Measurements from ENCODE around the gene SOAT1. TPM values are rescaled to one million over a fixed set of nuclear protein-coding genes. Genes with fewer than 3 reads are reported as not detected.
"Not testable (repeated sequence)": the region's sequence is repeated elsewhere in the genome, so short reads cannot be mapped to it uniquely, and the experiment has no call there.

Gene SOAT1
- total RNA-seq, 1 donor from 2014 or later = 10.3 TPM

DNA sequence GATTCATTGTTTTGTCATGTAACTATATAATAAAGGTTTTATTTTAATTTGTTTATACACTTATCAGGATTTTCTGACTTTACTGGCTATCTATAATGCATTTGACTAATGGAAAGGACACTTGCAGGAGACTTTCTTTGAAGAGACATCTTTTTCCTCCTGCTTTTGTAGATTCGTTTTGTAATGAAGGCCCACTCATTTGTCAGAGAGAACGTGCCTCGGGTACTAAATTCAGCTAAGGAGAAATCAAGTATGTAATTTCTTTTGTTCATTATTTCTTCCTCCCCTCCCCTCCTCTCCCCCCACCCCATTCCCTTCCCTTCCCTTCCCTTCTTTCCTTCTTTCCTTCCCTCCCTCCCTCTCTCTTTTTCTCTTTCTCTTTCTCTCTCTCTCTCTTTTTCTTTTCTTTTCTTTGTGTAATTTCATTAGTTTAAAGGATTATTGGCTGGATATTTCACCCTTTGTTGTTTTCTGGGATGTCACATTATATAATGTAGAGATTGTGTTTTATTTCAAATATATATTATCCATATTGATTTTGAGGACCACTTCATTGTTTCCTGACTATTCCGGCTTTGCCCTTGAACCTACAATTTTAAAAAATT, 48.4 kb downstream of the SOAT1 start:
- intact Hi-C loops (cut with DNase I) = no loop called here
- Histone ChIP-seq H3K36me3 (peaks cover 0 to 24% of the 10 kb centered on the region in 2 donors), H3K4me1 (no peaks in the 10 kb centered on the region), H3K4me3 (no peak overlapping the region), H3K27me3 (no peaks in the 10 kb centered on the region), H3K27ac (no peak overlapping the region), H3K9me3 (no peaks in the 10 kb centered on the region)
- TF ChIP-seq, protein P1, sequence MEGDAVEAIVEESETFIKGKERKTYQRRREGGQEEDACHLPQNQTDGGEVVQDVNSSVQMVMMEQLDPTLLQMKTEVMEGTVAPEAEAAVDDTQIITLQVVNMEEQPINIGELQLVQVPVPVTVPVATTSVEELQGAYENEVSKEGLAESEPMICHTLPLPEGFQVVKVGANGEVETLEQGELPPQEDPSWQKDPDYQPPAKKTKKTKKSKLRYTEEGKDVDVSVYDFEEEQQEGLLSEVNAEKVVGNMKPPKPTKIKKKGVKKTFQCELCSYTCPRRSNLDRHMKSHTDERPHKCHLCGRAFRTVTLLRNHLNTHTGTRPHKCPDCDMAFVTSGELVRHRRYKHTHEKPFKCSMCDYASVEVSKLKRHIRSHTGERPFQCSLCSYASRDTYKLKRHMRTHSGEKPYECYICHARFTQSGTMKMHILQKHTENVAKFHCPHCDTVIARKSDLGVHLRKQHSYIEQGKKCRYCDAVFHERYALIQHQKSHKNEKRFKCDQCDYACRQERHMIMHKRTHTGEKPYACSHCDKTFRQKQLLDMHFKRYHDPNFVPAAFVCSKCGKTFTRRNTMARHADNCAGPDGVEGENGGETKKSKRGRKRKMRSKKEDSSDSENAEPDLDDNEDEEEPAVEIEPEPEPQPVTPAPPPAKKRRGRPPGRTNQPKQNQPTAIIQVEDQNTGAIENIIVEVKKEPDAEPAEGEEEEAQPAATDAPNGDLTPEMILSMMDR (IDR thresholded peaks at IDR 0.05) = no peak
- TF ChIP-seq POLR2AphosphoS5 (IDR thresholded peaks at IDR 0.05; ENCODE audit: insufficient read depth in 1 of 2, low read depth in 1 of 2) (no peak), POLR2A (IDR thresholded peaks at IDR 0.05) (no peak)
- no peak for DNase-seq (ENCODE audit: extremely low spot score in 2 of 2)

GRCh38 chr1:179342740-179343404, 49.3 kb downstream of the SOAT1 start:
- Histone ChIP-seq H3K36me3 (peaks cover 0 to 24% of the 10 kb centered on the region in 2 donors), H3K4me3 (no peak overlapping the region), H3K9me3 (no peaks in the 10 kb centered on the region), H3K4me1 (no peaks in the 10 kb centered on the region), H3K27ac (no peak overlapping the region), H3K27me3 (no peaks in the 10 kb centered on the region)
- DNase-seq (ENCODE audit: extremely low spot score in 2 of 2) = no peak
- TF ChIP-seq, protein P1 (IDR thresholded peaks at IDR 0.05) = no peak
- TF ChIP-seq POLR2AphosphoS5 (IDR thresholded peaks at IDR 0.05; ENCODE audit: insufficient read depth in 1 of 2, low read depth in 1 of 2) (no peak), POLR2A (IDR thresholded peaks at IDR 0.05) (no peak)
- intact Hi-C loops (cut with DNase I) = no loop called here

- Histone ChIP-seq H3K27me3 (no peaks in the 10 kb centered on the region), H3K9me3 (no peaks in the 10 kb centered on the region), H3K4me3 (no peak overlapping the region), H3K36me3 (peaks cover 0 to 8% of the 10 kb centered on the region in 2 donors), H3K27ac (no peak overlapping the region), H3K4me1 (no peaks in the 10 kb centered on the region)
- DNase-seq (ENCODE audit: extremely low spot score in 2 of 2) = no peak
- intact Hi-C loops (cut with DNase I) = no loop called here
- TF ChIP-seq, protein P1 (IDR thresholded peaks at IDR 0.05) = no peak
- no peak for TF ChIP-seq POLR2A (IDR thresholded peaks at IDR 0.05)
- TF ChIP-seq POLR2AphosphoS5 (IDR thresholded peaks at IDR 0.05; ENCODE audit: insufficient read depth in 1 of 2, low read depth in 1 of 2) = no peak
Measured at GRCh38 chr1:179351281-179351680, 57.7 kb downstream of the SOAT1 start.

DNA sequence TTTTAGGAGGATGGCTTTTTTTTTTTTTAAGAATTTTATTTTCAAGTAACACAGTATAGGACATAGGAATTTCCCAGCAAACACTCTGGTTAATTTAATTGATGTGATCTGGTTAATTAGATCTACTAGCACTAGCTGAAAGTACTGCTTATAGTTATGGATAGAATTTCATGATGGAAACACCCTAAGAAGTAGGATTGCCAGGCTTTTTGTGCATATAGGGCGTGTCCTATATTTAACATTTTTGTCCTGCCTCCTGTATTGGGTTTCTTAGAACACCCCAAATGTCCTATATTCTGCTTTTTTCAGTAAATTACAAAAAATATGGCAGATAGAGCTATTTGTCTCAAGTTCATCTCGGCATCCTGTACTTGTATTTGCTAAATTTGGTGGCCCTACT, 58.6 kb downstream of the SOAT1 start:
- H3K36me3 ChIP-seq = peaks cover 0 to 8% of the 10 kb centered on the region in 2 donors
- no peak for DNase-seq (ENCODE audit: extremely low spot score in 2 of 2)
- no peak overlapping the region for H3K27ac ChIP-seq
- TF ChIP-seq POLR2AphosphoS5 (IDR thresholded peaks at IDR 0.05; ENCODE audit: insufficient read depth in 1 of 2, low read depth in 1 of 2) = no peak
- TF ChIP-seq POLR2A (IDR thresholded peaks at IDR 0.05) = no peak
- TF ChIP-seq, protein P1 (IDR thresholded peaks at IDR 0.05) = no peak
- no peaks in the 10 kb centered on the region for H3K4me1 ChIP-seq
- no peak overlapping the region for H3K4me3 ChIP-seq
- no peaks in the 10 kb centered on the region for H3K27me3 ChIP-seq
- intact Hi-C loops (cut with DNase I) = no loop called here
- no peaks in the 10 kb centered on the region for H3K9me3 ChIP-seq

- H3K4me3 ChIP-seq = no peak overlapping the region
- no peaks in the 10 kb centered on the region for H3K9me3 ChIP-seq
- no peak for TF ChIP-seq POLR2AphosphoS5 (IDR thresholded peaks at IDR 0.05; ENCODE audit: insufficient read depth in 1 of 2, low read depth in 1 of 2)
- TF ChIP-seq, protein P1 (IDR thresholded peaks at IDR 0.05) = no peak
- no peak for TF ChIP-seq POLR2A (IDR thresholded peaks at IDR 0.05)
- no peak overlapping the region for H3K27ac ChIP-seq
- no peaks in the 10 kb centered on the region for H3K27me3 ChIP-seq
- peaks cover 0 to 8% of the 10 kb centered on the region in 2 donors for H3K36me3 ChIP-seq
- no peaks in the 10 kb centered on the region for H3K4me1 ChIP-seq
- intact Hi-C loops (cut with DNase I) = no loop called here
- DNase-seq (ENCODE audit: extremely low spot score in 2 of 2) = no peak
Measured at GRCh38 chr1:179353546-179353945, 59.9 kb downstream of the SOAT1 start.

DNA sequence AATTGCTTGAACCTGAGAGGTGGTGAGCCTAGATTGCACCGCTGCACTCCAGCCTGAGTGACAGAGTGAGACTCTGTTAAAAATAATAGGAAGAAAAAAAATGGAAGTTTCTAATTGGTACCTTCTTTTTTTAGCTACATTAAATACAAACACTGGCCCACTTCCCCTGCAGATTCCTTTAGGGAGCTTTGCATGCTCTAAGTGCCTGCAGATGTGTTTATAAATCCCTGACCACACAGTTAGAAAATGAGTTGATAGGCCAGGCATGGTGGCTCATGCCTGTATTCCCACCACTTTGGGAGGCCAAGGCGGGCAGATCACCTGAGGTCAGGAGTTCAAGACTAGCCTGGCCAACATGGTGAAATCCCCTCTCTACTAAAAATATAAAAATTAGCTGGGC, 68.0 kb downstream of the SOAT1 start:
- intact Hi-C loops (cut with DNase I); DNase-seq (ENCODE audit: extremely low spot score in 2 of 2); H3K4me1 ChIP-seq; H3K27ac ChIP-seq; H3K36me3 ChIP-seq; H3K9me3 ChIP-seq; H3K27me3 ChIP-seq; H3K4me3 ChIP-seq: not testable (repeated sequence)

Measured in vagina (tissue), 2 donors.